Activated naive CD4-positive, alpha-beta T cell treated with anti-CD3 and anti-CD28 coated beads for 36 hours (primary cell): ENCODE measurements around the gene RAB30. TPM values are rescaled to one million over a fixed set of nuclear protein-coding genes. Genes with fewer than 3 reads are reported as not detected.

Experiments
- CTCF ChIA-PET: fragments of 350-600 bp; sonication (Branson Sonifier 250); formaldehyde crosslinking; loops from one replicate; lab custom pipeline; 2021; ENCODE audit warnings: antibody characterized with exemption; lab: Charles Lee
- DNase-seq: peaks from one replicate; pipeline ENCODE4 v3.0.0-alpha.2; 2020
- H3K27ac Mint-ChIP-seq: one replicate; pipeline ENCODE4 v1.8.0; 2021; ENCODE audit warnings: mild to moderate bottlenecking, mixed read lengths
- H3K27me3 Mint-ChIP-seq: one replicate; pipeline ENCODE4 v1.8.0; 2021; ENCODE audit warnings: low read depth, mixed read lengths
- H3K36me3 Mint-ChIP-seq: one replicate; pipeline ENCODE4 v1.8.0; 2021; ENCODE audit warnings: low read depth, mixed read lengths
- H3K4me1 Mint-ChIP-seq: one replicate; pipeline ENCODE4 v1.8.0; 2021; ENCODE audit warnings: low read depth, mixed read lengths
- H3K4me3 Mint-ChIP-seq: one replicate; pipeline ENCODE4 v1.8.0; 2021; ENCODE audit warnings: mild to moderate bottlenecking, moderate library complexity, mixed read lengths
- H3K9me3 Mint-ChIP-seq: one replicate; pipeline ENCODE4 v1.8.0; 2021; ENCODE audit warnings: mixed read lengths
- intact Hi-C: fragments of 100-400 bp; cut with micrococcal nuclease; formaldehyde crosslinking; loops from one replicate; pipeline ENCODE4 v1.15.1; 2023
- total RNA-seq, 2 experiments: library from RNA; stranded (reverse); gene quantifications; one replicate each; pipeline ENCODE4 v1.2.3, GENCODE V29; 2021

The RAB30 gene
- total RNA-seq, 2 experiments from 2014 or later = 8.8 to 11.1 TPM

- CTCF ChIA-PET = interaction anchor here (0.7 kb wide), 1 partner anchor 12 kb away, joined by 3 read pairs; no protein-coding TSS in a partner anchor
- peaks cover 37% of the 10 kb centered on the region for H3K4me1 Mint-ChIP-seq
- H3K36me3 Mint-ChIP-seq = peaks cover 6% of the 10 kb centered on the region
- H3K27ac Mint-ChIP-seq = no peak overlapping the region
- no peaks in the 10 kb centered on the region for H3K9me3 Mint-ChIP-seq
- no peak overlapping the region for H3K4me3 Mint-ChIP-seq
- no peaks in the 10 kb centered on the region for H3K27me3 Mint-ChIP-seq
- DNase-seq = no peak
- intact Hi-C loops = no loop called here
Observed at GRCh38 chr11:83034673-83035014, 37.1 kb downstream of the RAB30 start.

GRCh38 chr11:83033972-83034672 is 37.6 kb downstream of the RAB30 start:
- peaks cover 33% of the 10 kb centered on the region for H3K4me1 Mint-ChIP-seq
- no peak for DNase-seq
- CTCF ChIA-PET = interaction anchor here (0.7 kb wide), 1 partner anchor 12 kb away, joined by 3 read pairs; no protein-coding TSS in a partner anchor
- H3K27me3 Mint-ChIP-seq = no peaks in the 10 kb centered on the region
- no peak overlapping the region for H3K4me3 Mint-ChIP-seq
- H3K36me3 Mint-ChIP-seq = peaks cover 6% of the 10 kb centered on the region
- intact Hi-C loops = loop anchor here (2.0 kb wide), 1 partner anchor 17 kb away; no protein-coding TSS in a partner anchor
- no peak overlapping the region for H3K27ac Mint-ChIP-seq
- no peaks in the 10 kb centered on the region for H3K9me3 Mint-ChIP-seq

- H3K9me3 Mint-ChIP-seq = no peaks in the 10 kb centered on the region
- no peak for DNase-seq
- no peak overlapping the region for H3K27ac Mint-ChIP-seq
- no peak overlapping the region for H3K4me3 Mint-ChIP-seq
- peaks cover 33% of the 10 kb centered on the region for H3K4me1 Mint-ChIP-seq
- intact Hi-C loops = loop anchor here (2.0 kb wide), 1 partner anchor 17 kb away; no protein-coding TSS in a partner anchor
- H3K27me3 Mint-ChIP-seq = no peaks in the 10 kb centered on the region
- CTCF ChIA-PET = no interaction called here
- peaks cover 6% of the 10 kb centered on the region for H3K36me3 Mint-ChIP-seq
Observed at GRCh38 chr11:83033371-83033770, 38.3 kb downstream of the RAB30 start.

- Mint-ChIP-seq H3K27me3 (no peaks in the 10 kb centered on the region), H3K4me3 (no peak overlapping the region), H3K27ac (no peak overlapping the region), H3K9me3 (no peaks in the 10 kb centered on the region), H3K4me1 (peaks cover 32% of the 10 kb centered on the region), H3K36me3 (peaks cover 7% of the 10 kb centered on the region)
- DNase-seq = no peak
- CTCF ChIA-PET = no interaction called here
- intact Hi-C loops = no loop called here
Observed at GRCh38 chr11:83031127-83031526, 40.6 kb downstream of the RAB30 start.

- intact Hi-C loops = no loop called here
- no peaks in the 10 kb centered on the region for H3K27me3 Mint-ChIP-seq
- peaks cover 22% of the 10 kb centered on the region for H3K4me1 Mint-ChIP-seq
- H3K36me3 Mint-ChIP-seq = peaks cover 5% of the 10 kb centered on the region
- H3K4me3 Mint-ChIP-seq = no peak overlapping the region
- no peak overlapping the region for H3K27ac Mint-ChIP-seq
- no peaks in the 10 kb centered on the region for H3K9me3 Mint-ChIP-seq
- no peak for DNase-seq
- CTCF ChIA-PET = interaction anchor here (0.7 kb wide), 1 partner anchor 1319 kb away, joined by 3 read pairs; no protein-coding TSS in a partner anchor
Observed at GRCh38 chr11:83027794-83028193, 43.9 kb downstream of the RAB30 start.

GRCh38 chr11:83027289-83027688 is 44.4 kb downstream of the RAB30 start:
- H3K4me3 Mint-ChIP-seq = no peak overlapping the region

GRCh38 chr11:83026229-83026628 is 45.5 kb downstream of the RAB30 start:
- CTCF ChIA-PET = interaction anchor here (0.7 to 1.4 kb wide), 2 partner anchors 9 to 18 kb away, joined by 3 to 4 read pairs; no protein-coding TSS in a partner anchor
- intact Hi-C loops = no loop called here

More at GRCh38 chr11:83027289-83027688, 44.4 kb downstream of the RAB30 start:
- CTCF ChIA-PET = interaction anchor here (0.7 kb wide), 1 partner anchor 1319 kb away, joined by 3 read pairs; no protein-coding TSS in a partner anchor
- H3K27me3 Mint-ChIP-seq = no peaks in the 10 kb centered on the region
- H3K9me3 Mint-ChIP-seq = no peaks in the 10 kb centered on the region
- H3K27ac Mint-ChIP-seq = no peak overlapping the region
- no peak for DNase-seq
- H3K36me3 Mint-ChIP-seq = peaks cover 5% of the 10 kb centered on the region
- intact Hi-C loops = no loop called here
- peaks cover 22% of the 10 kb centered on the region for H3K4me1 Mint-ChIP-seq

GRCh38 chr11:83025267-83025704 is 46.4 kb downstream of the RAB30 start:
- CTCF ChIA-PET = interaction anchor here (1.4 kb wide), 1 partner anchor 17 kb away, joined by 3 read pairs; no protein-coding TSS in a partner anchor
- H3K9me3 Mint-ChIP-seq = no peaks in the 10 kb centered on the region
- no peaks in the 10 kb centered on the region for H3K27me3 Mint-ChIP-seq
- H3K36me3 Mint-ChIP-seq = peaks cover 3% of the 10 kb centered on the region
- intact Hi-C loops = no loop called here
- no peak for DNase-seq
- no peak overlapping the region for H3K27ac Mint-ChIP-seq
- no peak overlapping the region for H3K4me3 Mint-ChIP-seq
- H3K4me1 Mint-ChIP-seq = peaks cover 22% of the 10 kb centered on the region

More at GRCh38 chr11:83026229-83026628, 45.5 kb downstream of the RAB30 start:
- no peaks in the 10 kb centered on the region for H3K27me3 Mint-ChIP-seq
- H3K4me1 Mint-ChIP-seq = peaks cover 22% of the 10 kb centered on the region
- H3K9me3 Mint-ChIP-seq = no peaks in the 10 kb centered on the region
- no peak overlapping the region for H3K27ac Mint-ChIP-seq
- DNase-seq = no peak
- H3K4me3 Mint-ChIP-seq = no peak overlapping the region
- H3K36me3 Mint-ChIP-seq = peaks cover 5% of the 10 kb centered on the region

- Mint-ChIP-seq H3K9me3 (no peaks in the 10 kb centered on the region), H3K27me3 (no peaks in the 10 kb centered on the region), H3K36me3 (peaks cover 5% of the 10 kb centered on the region), H3K4me1 (peaks cover 22% of the 10 kb centered on the region), H3K4me3 (no peak overlapping the region), H3K27ac (no peak overlapping the region)
- CTCF ChIA-PET = interaction anchor here (0.9 kb wide), 1 partner anchor 17 kb away, joined by 3 read pairs; no protein-coding TSS in a partner anchor
- intact Hi-C loops = no loop called here
- DNase-seq = no peak
Observed at GRCh38 chr11:83024270-83024854, 47.3 kb downstream of the RAB30 start.

GRCh38 chr11:83023410-83023809 is 48.3 kb downstream of the RAB30 start:
- peaks cover 22% of the 10 kb centered on the region for H3K4me1 Mint-ChIP-seq
- CTCF ChIA-PET = no interaction called here

GRCh38 chr11:83021780-83022125 is 49.9 kb downstream of the RAB30 start:
- Mint-ChIP-seq H3K4me1 (peaks cover 16% of the 10 kb centered on the region), H3K27me3 (no peaks in the 10 kb centered on the region), H3K36me3 (peaks cover 5% of the 10 kb centered on the region), H3K9me3 (no peaks in the 10 kb centered on the region), H3K27ac (no peak overlapping the region), H3K4me3 (no peak overlapping the region)
- intact Hi-C loops = no loop called here
- DNase-seq = no peak
- CTCF ChIA-PET = interaction anchor here (1.4 kb wide), 1 partner anchor 155 kb away, joined by 7 read pairs; no protein-coding TSS in a partner anchor

More at GRCh38 chr11:83023410-83023809, 48.3 kb downstream of the RAB30 start:
- Mint-ChIP-seq H3K36me3 (peaks cover 5% of the 10 kb centered on the region), H3K9me3 (no peaks in the 10 kb centered on the region), H3K27ac (no peak overlapping the region), H3K27me3 (no peaks in the 10 kb centered on the region), H3K4me3 (no peak overlapping the region)
- no peak for DNase-seq
- intact Hi-C loops = no loop called here

GRCh38 chr11:83020942-83021779 is 50.5 kb downstream of the RAB30 start:
- Mint-ChIP-seq H3K36me3 (peaks cover 2% of the 10 kb centered on the region), H3K27ac (no peak overlapping the region), H3K9me3 (no peaks in the 10 kb centered on the region), H3K27me3 (no peaks in the 10 kb centered on the region), H3K4me3 (no peak overlapping the region), H3K4me1 (peaks cover 16% of the 10 kb centered on the region)
- CTCF ChIA-PET = interaction anchor here (1.4 kb wide), 2 partner anchors 13 to 154 kb away, joined by 3 to 7 read pairs; no protein-coding TSS in a partner anchor
- no peak for DNase-seq
- intact Hi-C loops = no loop called here
